Common myeloid progenitor, CD34-positive (primary cell): ENCODE data around the gene OGFOD1.
A peak's percentile ranks its signal among the peaks of the same experiment; 100 is the strongest.

ENCODE experiments used
- CTCF ChIA-PET: fragments of 350-600 bp; sonication (Branson Sonifier 250); formaldehyde crosslinking; loops from one replicate; lab custom pipeline; 2021; ENCODE audit warnings: antibody characterized with exemption; lab: Charles Lee
- POLR2A ChIA-PET: fragments of 350-600 bp; sonication (Branson Sonifier 250); formaldehyde crosslinking; loops from one replicate; lab custom pipeline; 2021; ENCODE audit warnings: antibody characterized with exemption; lab: Charles Lee
- DNase-seq, 3 donors: peaks; one replicate each; pipeline versions ENCODE4 v3.0.0 to v3.0.0-alpha.2; 2013
- H3K27ac ChIP-seq, 2 experiments: 1 replicate in 1 of 2; 2 replicates in 1 of 2; pipeline ENCODE4 v1.7.0; 2013; ENCODE audit warnings: inconsistent platforms in 2 of 2, low read length in 2 of 2, mild to moderate bottlenecking in 2 of 2, low read depth in 1 of 2, moderate library complexity in 1 of 2; ENCODE audit not compliant: severe bottlenecking in 2 of 2, insufficient read depth in 1 of 2, poor library complexity in 1 of 2
- H3K27me3 ChIP-seq, 5 experiments: replicated peaks in 2 of 5; 1 replicate in 3 of 5; 2 replicates in 2 of 5; pipeline versions ENCODE4 v1.6.1 to v1.7.0; 2013; ENCODE audit warnings: low read length in 4 of 5, mild to moderate bottlenecking in 2 of 5, moderate library complexity in 2 of 5, inconsistent platforms in 1 of 5; ENCODE audit not compliant: insufficient read depth in 5 of 5, control insufficient read depth in 4 of 5
- H3K36me3 ChIP-seq, 4 experiments: 1 replicate in 2 of 4; 2 replicates in 2 of 4; pipeline versions ENCODE4 v1.6.1 to v1.7.0; 2013; ENCODE audit warnings: low read length in 3 of 4, control low read depth in 1 of 4, mild to moderate bottlenecking in 1 of 4; ENCODE audit not compliant: control insufficient read depth in 4 of 4, insufficient read depth in 4 of 4
- H3K4me1 ChIP-seq, 4 experiments: 1 replicate in 3 of 4; 2 replicates in 1 of 4; pipeline versions ENCODE4 v1.6.1 to v1.7.1; 2013; ENCODE audit warnings: low read length in 3 of 4, mild to moderate bottlenecking in 3 of 4, control low read depth in 1 of 4, inconsistent platforms in 1 of 4, moderate library complexity in 1 of 4; ENCODE audit not compliant: control insufficient read depth in 4 of 4, insufficient read depth in 4 of 4; ENCODE audit errors: control extremely low read depth in 1 of 4
- H3K4me3 ChIP-seq, 7 experiments: 1 replicate in 4 of 7; 2 replicates in 3 of 7; pipeline versions ENCODE4 v1.5.1 to v1.7.0; 2013; ENCODE audit warnings: mild to moderate bottlenecking in 7 of 7, low read length in 6 of 7, moderate library complexity in 6 of 7, inconsistent platforms in 2 of 7, low read depth in 2 of 7, control low read depth in 1 of 7; ENCODE audit not compliant: insufficient read depth in 4 of 7, control insufficient read depth in 1 of 7; ENCODE audit errors: extremely low read depth in 1 of 7
- H3K9me3 ChIP-seq, 5 experiments: 1 replicate in 4 of 5; 2 replicates in 1 of 5; pipeline versions ENCODE4 v1.6.1 to v1.7.1; 2013; ENCODE audit warnings: low read length in 4 of 5, mild to moderate bottlenecking in 2 of 5, inconsistent platforms in 1 of 5, low read depth in 1 of 5, moderate library complexity in 1 of 5; ENCODE audit not compliant: control insufficient read depth in 4 of 5, insufficient read depth in 2 of 5; ENCODE audit errors: control extremely low read depth in 1 of 5
- WGBS: methylation state at CpG from one replicate; pipeline ENCODE4 v1.1.5; 2013; ENCODE audit not compliant: insufficient coverage; 5-methylcytosine and 5-hydroxymethylcytosine counted together

Gene OGFOD1

DNA sequence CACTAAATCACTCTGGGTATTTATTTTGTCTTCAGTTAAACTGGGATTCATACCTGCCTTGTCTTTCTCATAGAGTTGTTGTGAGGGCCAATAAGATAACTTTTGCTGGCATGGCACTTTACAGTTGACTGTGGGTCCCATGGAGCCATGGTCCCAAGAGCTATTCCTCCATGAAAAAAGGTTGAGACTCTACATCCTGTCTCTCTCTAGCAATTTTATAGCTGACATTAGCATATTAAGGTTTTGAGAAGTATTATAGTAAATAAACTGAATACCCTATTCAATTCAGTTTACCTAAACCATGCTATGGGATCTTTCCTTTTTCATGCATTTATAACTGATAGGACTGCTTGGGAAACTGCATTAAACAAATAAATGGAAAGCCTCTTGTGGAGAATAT is 17.4 kb downstream of the OGFOD1 start:
- Histone ChIP-seq H3K36me3 (peaks cover 40 to 84% (median 67%) of the 10 kb centered on the region in 4 experiments), H3K4me3 (no peak overlapping the region), H3K4me1 (no peaks in the 10 kb centered on the region), H3K27ac (no peak overlapping the region), H3K9me3 (no peaks in the 10 kb centered on the region), H3K27me3 (no peaks in the 10 kb centered on the region)
- POLR2A ChIA-PET = no interaction called here
- no peak for DNase-seq
- CTCF ChIA-PET = interaction anchor here (1.7 kb wide), 1 partner anchor 113 kb away, joined by 3 read pairs; no protein-coding TSS in a partner anchor

GRCh38 chr16:56469748-56470147 is 18.4 kb downstream of the OGFOD1 start:
- no peak overlapping the region for H3K4me3 ChIP-seq
- H3K27me3 ChIP-seq = no peaks in the 10 kb centered on the region
- H3K36me3 ChIP-seq = peaks cover 37 to 82% (median 65%) of the 10 kb centered on the region in 4 experiments
- no peaks in the 10 kb centered on the region for H3K9me3 ChIP-seq
- H3K4me1 ChIP-seq = no peaks in the 10 kb centered on the region
- ChIA-PET POLR2A (no interaction called here), CTCF (interaction anchor here (1.7 kb wide), 1 partner anchor 114 kb away, joined by 3 read pairs; no protein-coding TSS in a partner anchor)
- no peak for DNase-seq
- H3K27ac ChIP-seq = no peak overlapping the region
- WGBS = 100% methylated on average over 3 of the region's 7 CpGs

- CTCF ChIA-PET = interaction anchor here (0.6 to 1.7 kb wide), 2 partner anchors 34 to 114 kb away, joined by 3 read pairs; no protein-coding TSS in a partner anchor
- H3K36me3 ChIP-seq = peaks cover 39 to 84% (median 68%) of the 10 kb centered on the region in 4 experiments
- H3K4me1 ChIP-seq = no peaks in the 10 kb centered on the region
- no peaks in the 10 kb centered on the region for H3K27me3 ChIP-seq
- POLR2A ChIA-PET = no interaction called here
- no peak overlapping the region for H3K4me3 ChIP-seq
- WGBS = 96% methylated on average over 3 of the region's 3 CpGs
- no peaks in the 10 kb centered on the region for H3K9me3 ChIP-seq
- DNase-seq = no peak
- no peak overlapping the region for H3K27ac ChIP-seq
Observed at GRCh38 chr16:56470232-56470631, 18.9 kb downstream of the OGFOD1 start.

- no peaks in the 10 kb centered on the region for H3K4me1 ChIP-seq
- no peaks in the 10 kb centered on the region for H3K27me3 ChIP-seq
- ChIA-PET POLR2A (no interaction called here), CTCF (interaction anchor here (0.6 to 1.0 kb wide), 2 partner anchors 33 to 39 kb away, joined by 3 read pairs; no protein-coding TSS in a partner anchor)
- no peak for DNase-seq
- H3K27ac ChIP-seq = no peak overlapping the region
- no CpG with 5 or more reads among the region's 1 CpG for WGBS
- peaks cover 38 to 86% (median 68%) of the 10 kb centered on the region in 4 experiments for H3K36me3 ChIP-seq
- H3K4me3 ChIP-seq = no peak overlapping the region
- no peaks in the 10 kb centered on the region for H3K9me3 ChIP-seq
Observed at GRCh38 chr16:56470666-56471065, 19.3 kb downstream of the OGFOD1 start.

- ChIA-PET POLR2A (no interaction called here), CTCF (no interaction called here)
- no CpG with 5 or more reads among the region's 2 CpGs for WGBS
- Histone ChIP-seq H3K27me3 (no peaks in the 10 kb centered on the region), H3K9me3 (no peaks in the 10 kb centered on the region), H3K27ac (no peak overlapping the region), H3K4me3 (no peak overlapping the region), H3K36me3 (peaks cover 40 to 80% (median 58%) of the 10 kb centered on the region in 4 experiments), H3K4me1 (no peaks in the 10 kb centered on the region)
- no peak for DNase-seq
Observed at GRCh38 chr16:56475201-56475600, 23.8 kb downstream of the OGFOD1 start.

GRCh38 chr16:56477096-56477878 is 25.9 kb downstream of the OGFOD1 start:
- peak in 2 of 3 donors; percentile 25 to 29 for DNase-seq
- peaks cover 20 to 63% (median 43%) of the 10 kb centered on the region in 4 experiments for H3K36me3 ChIP-seq

More at GRCh38 chr16:56477096-56477878, 25.9 kb downstream of the OGFOD1 start:
- POLR2A ChIA-PET = no interaction called here
- Histone ChIP-seq H3K9me3 (no peaks in the 10 kb centered on the region), H3K4me3 (no peak overlapping the region), H3K27ac (no peak overlapping the region), H3K4me1 (no peaks in the 10 kb centered on the region), H3K27me3 (no peaks in the 10 kb centered on the region)
- 100% methylated on average over 1 of the region's 2 CpGs for WGBS
- CTCF ChIA-PET = interaction anchor here (1.5 kb wide), 1 partner anchor 16 kb away, joined by 3 read pairs; no protein-coding TSS in a partner anchor
